ENCODE results near the gene CDH26.

DNA sequence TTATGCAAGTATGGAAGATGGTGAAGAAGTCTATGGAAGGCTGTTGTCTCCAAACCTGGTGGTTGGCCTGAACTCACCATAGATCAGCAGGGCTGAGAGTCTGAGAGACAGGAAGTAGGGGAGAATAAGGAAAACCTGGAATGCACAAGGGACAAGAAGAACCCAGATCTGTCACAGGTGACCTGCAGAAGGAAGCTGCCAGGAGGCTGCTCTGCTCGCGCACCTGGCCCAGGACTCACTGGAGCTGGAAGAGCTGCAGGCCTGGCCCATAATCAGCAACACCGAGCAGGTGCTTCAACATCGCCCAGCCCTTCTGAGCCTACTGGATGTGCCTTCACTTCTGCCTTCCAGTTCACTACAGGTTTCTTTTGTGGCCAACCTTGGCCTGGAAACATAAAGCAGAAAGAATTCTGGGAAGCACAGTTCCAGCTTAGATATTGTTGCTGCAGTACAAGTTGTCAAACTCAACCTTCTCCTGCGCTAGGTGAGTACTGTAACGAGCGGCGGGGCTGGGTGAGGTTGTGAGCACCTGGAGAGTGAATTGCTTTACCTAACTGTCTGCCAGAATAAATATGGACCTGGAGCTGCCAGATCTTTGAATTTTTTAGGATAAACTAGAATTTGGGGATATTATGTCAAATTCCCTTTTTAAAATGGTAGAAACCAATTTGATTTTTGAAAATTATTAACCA is 82.4 kb downstream of the CDH26 start:
- TF ChIP-seq CTCF (conservative IDR thresholded peaks at IDR 0.05 in 1 of 2, IDR thresholded peaks at IDR 0.05 in 1 of 2; ENCODE audit: extremely low read depth in 1 of 2, insufficient read depth in 1 of 2, low read depth in 1 of 2, low read length in 2 of 2) (no peak), EZH2 (IDR thresholded peaks at IDR 0.05; ENCODE audit: borderline replicate concordance, low read length) (no peak)

Measured in mammary epithelial cell (primary cell).